Keratinocyte (primary cell): ENCODE results near the gene NT5DC2. TPM values are rescaled to one million over a fixed set of nuclear protein-coding genes. Genes with fewer than 3 reads are reported as not detected.

ENCODE experiments used
- DNase-seq: peaks from one replicate; pipeline ENCODE4 v3.0.0-alpha.2; 2011; ENCODE audit warnings: low read depth, missing footprints, low spot score
- FAIRE-seq: peaks from 2 replicates; lab custom pipeline; 2011; peaks lifted over from hg19 to GRCh38; lab: Jason Lieb, UNC
- H2AFZ ChIP-seq: 2 replicates; pipeline ENCODE4 v1.6.0; 2012; ENCODE audit warnings: low read length, control low read depth, inconsistent platforms; ENCODE audit not compliant: control insufficient read depth
- H3K27ac ChIP-seq: 2 replicates; pipeline ENCODE4 v1.5.1; 2011; ENCODE audit warnings: low read length; ENCODE audit not compliant: control insufficient read depth, insufficient read depth
- H3K27me3 ChIP-seq: 3 replicates; pipeline ENCODE4 v1.6.0; 2011; ENCODE audit warnings: low read length; ENCODE audit not compliant: control insufficient read depth, insufficient read depth; ENCODE audit errors: extremely low read depth
- H3K36me3 ChIP-seq, 2 experiments: 2 replicates in 1 of 2; 3 replicates in 1 of 2; pipeline ENCODE4 v1.5.1; 2011; ENCODE audit warnings: low read length in 2 of 2, mild to moderate bottlenecking in 1 of 2; ENCODE audit not compliant: control insufficient read depth in 2 of 2, insufficient read depth in 2 of 2; ENCODE audit errors: extremely low read depth in 1 of 2
- H3K4me1 ChIP-seq: 3 replicates; pipeline ENCODE4 v1.5.1; 2011; ENCODE audit warnings: low read length; ENCODE audit not compliant: control insufficient read depth, insufficient read depth; ENCODE audit errors: extremely low read depth
- H3K4me2 ChIP-seq: 3 replicates; pipeline ENCODE4 v1.6.0; 2011; ENCODE audit warnings: low read depth, low read length; ENCODE audit not compliant: control insufficient read depth, insufficient read depth; ENCODE audit errors: extremely low read depth
- H3K4me3 ChIP-seq, 3 experiments: fragments of 200-600 bp in 1 of 3; sonication (generic) in 1 of 3; 2 replicates in 2 of 3; 3 replicates in 1 of 3; pipeline ENCODE4 v1.5.1; 2011 to 2016; ENCODE audit warnings: low read length in 3 of 3, mild to moderate bottlenecking in 3 of 3, control low read depth in 2 of 3, inconsistent platforms in 1 of 3, low read depth in 1 of 3, mixed read lengths in 1 of 3, mixed run types in 1 of 3, moderate library complexity in 1 of 3; ENCODE audit not compliant: control insufficient read depth in 2 of 3, insufficient read depth in 2 of 3; ENCODE audit errors: extremely low read depth in 1 of 3
- H3K79me2 ChIP-seq: 2 replicates; pipeline ENCODE4 v1.6.0; 2012; ENCODE audit warnings: low read length; ENCODE audit not compliant: control insufficient read depth, insufficient read depth
- H3K9ac ChIP-seq: 3 replicates; pipeline ENCODE4 v1.6.0; 2011; ENCODE audit warnings: low read length; ENCODE audit not compliant: control insufficient read depth, insufficient read depth; ENCODE audit errors: extremely low read depth
- H3K9me1 ChIP-seq: 3 replicates; pipeline ENCODE4 v1.6.0; 2011; ENCODE audit warnings: low read length; ENCODE audit not compliant: control insufficient read depth, insufficient read depth; ENCODE audit errors: extremely low read depth
- H3K9me3 ChIP-seq: 2 replicates; pipeline ENCODE4 v1.5.1; 2012; ENCODE audit warnings: low read depth, low read length; ENCODE audit not compliant: control insufficient read depth
- H4K20me1 ChIP-seq: 3 replicates; pipeline ENCODE4 v1.6.0; 2011; ENCODE audit warnings: low read length; ENCODE audit not compliant: control insufficient read depth, insufficient read depth; ENCODE audit errors: extremely low read depth
- CTCF ChIP-seq, 3 experiments: IDR thresholded peaks in 1 of 3; conservative IDR thresholded peaks in 1 of 3; optimal IDR thresholded peaks in 1 of 3; 2 replicates in 2 of 3; 3 replicates in 1 of 3; pipeline versions ENCODE3 to v1.5.1; 2011; ENCODE audit warnings: low read length in 3 of 3, mild to moderate bottlenecking in 3 of 3, moderate library complexity in 2 of 3, control low read depth in 1 of 3, inconsistent platforms in 1 of 3; ENCODE audit not compliant: insufficient read depth in 2 of 3; ENCODE audit errors: extremely low read depth in 1 of 3
- EZH2 ChIP-seq: IDR thresholded peaks from one replicate; pipeline ENCODE4 v1.6.1; 2012; ENCODE audit warnings: inconsistent platforms, mild to moderate bottlenecking, low read length, moderate library complexity
- dilution Hi-C: fragments of 300-500 bp; cut with MboI; formaldehyde crosslinking; loops from one replicate; pipeline ENCODE4 v1.7.0; 2020; ENCODE audit warnings: low sequenced_read_pairs; ENCODE audit not compliant: extremely low pct_ligation_motif_present
- polyA plus RNA-seq, 5 experiments: library from polyadenylated mRNA; depleted of rRNA in 3 of 5; stranded (reverse) in 3 of 5; stranded (forward) in 1 of 5; unstranded in 1 of 5; fragments of >200 nt; gene quantifications; 1 replicate in 1 of 5; 2 replicates in 3 of 5; 3 replicates in 1 of 5; pipeline versions ENCODE4 v1.2.1 to v1.2.3, GENCODE V29; 2011 to 2012; ENCODE audit warnings: missing spikeins in 2 of 5, low read depth in 1 of 5, low replicate concordance in 1 of 5

The NT5DC2 gene
- polyA plus RNA-seq, 1 donor (not counting 4 experiments of a cell fraction or from before 2014, with no cell fraction given): 54.7 TPM

DNA sequence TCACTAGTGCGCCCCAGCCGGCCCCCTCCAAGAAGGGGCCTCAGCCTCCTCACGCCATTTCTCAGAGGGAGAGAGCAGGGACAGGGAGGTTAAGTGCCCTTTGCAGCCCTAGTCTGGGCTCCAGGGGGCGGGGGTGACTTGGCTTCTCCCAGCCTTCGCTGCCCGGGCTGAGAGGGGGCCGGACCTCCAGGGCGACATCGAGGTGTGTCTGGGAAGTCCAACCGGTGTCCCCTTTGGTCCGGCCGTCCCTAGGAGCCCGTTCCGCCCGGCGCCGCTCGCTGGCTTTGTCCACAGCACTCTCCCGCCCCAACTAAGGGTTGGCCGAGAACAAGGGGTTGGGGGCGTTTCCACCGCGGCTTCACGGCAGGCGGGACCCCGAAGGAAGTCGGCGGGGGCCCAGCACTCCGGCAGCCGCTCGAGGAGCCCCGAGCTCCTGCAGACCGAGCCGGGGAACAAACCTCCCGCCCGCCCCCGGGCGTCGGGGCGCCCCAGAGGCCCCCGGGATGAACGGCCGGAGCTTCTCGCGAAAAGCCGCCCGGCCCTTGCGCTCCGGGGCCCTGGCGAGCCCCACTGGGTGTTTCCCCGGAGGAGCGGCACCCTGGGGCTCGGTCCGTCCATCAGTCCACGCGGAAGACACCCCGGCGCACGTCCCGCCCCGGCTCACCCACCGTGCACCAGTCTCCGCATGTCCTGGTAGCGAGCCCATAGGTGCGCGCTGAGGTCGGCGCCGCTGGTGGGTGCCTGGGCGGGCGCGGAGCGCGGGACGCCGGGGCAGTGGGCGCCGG is 627 bp downstream of the NT5DC2 start:
- peak overlapping the region; percentile 58 to 65 (median 63) for H3K4me3 ChIP-seq
- H3K4me1 ChIP-seq: peaks cover 34% of the 10 kb centered on the region
- H4K20me1 ChIP-seq: peaks cover 3% of the 10 kb centered on the region
- peaks cover 2% of the 10 kb centered on the region for H3K9me1 ChIP-seq
- dilution Hi-C loops: no loop called here
- H3K36me3 ChIP-seq: peaks cover 2 to 10% of the 10 kb centered on the region in 2 experiments
- FAIRE-seq (no peak), DNase-seq (no peak)
- no peaks in the 10 kb centered on the region for H3K9me3 ChIP-seq
- peaks cover 26% of the 10 kb centered on the region for H3K79me2 ChIP-seq
- TF ChIP-seq CTCF (optimal IDR thresholded peaks at IDR 0.05 in 1 of 3, IDR thresholded peaks at IDR 0.05 in 1 of 3, conservative IDR thresholded peaks at IDR 0.05 in 1 of 3; ENCODE audit: extremely low read depth in 1 of 3, insufficient read depth in 2 of 3, low read length in 3 of 3) (no peak), EZH2 (no peak)
- H3K27ac ChIP-seq: no peak overlapping the region
- no peak overlapping the region for H2AFZ ChIP-seq
- no peaks in the 10 kb centered on the region for H3K27me3 ChIP-seq
- peak overlapping the region; percentile 80 for H3K4me2 ChIP-seq
- H3K9ac ChIP-seq: peak overlapping the region; percentile 65

DNA sequence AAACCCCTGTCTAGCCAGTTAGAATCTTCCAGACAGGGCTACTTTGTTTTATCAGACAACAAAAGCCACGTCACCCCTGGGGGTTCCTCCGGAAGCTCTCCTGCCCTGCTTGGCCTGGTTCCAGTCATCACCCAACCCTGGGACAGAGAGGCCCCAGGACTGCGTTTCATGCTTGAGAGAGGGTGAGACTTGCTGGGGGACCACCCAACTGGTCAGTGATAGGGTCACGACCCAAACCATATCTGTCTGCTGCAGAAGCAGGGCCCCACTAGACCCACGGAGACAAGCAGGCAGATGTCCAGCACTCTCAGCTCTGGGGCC is 1.2 kb downstream of the NT5DC2 start:
- dilution Hi-C loops: no loop called here
- H3K4me3 ChIP-seq: peak overlapping the region; percentile 58 to 65 (median 63)
- TF ChIP-seq CTCF (optimal IDR thresholded peaks at IDR 0.05 in 1 of 3, IDR thresholded peaks at IDR 0.05 in 1 of 3, conservative IDR thresholded peaks at IDR 0.05 in 1 of 3; ENCODE audit: extremely low read depth in 1 of 3, insufficient read depth in 2 of 3, low read length in 3 of 3) (no peak), EZH2 (no peak)
- H3K27ac ChIP-seq: no peak overlapping the region
- FAIRE-seq (no peak), DNase-seq (no peak)
- H2AFZ ChIP-seq: no peak overlapping the region
- H3K9me1 ChIP-seq: no peaks in the 10 kb centered on the region
- peaks cover 5 to 15% of the 10 kb centered on the region in 2 experiments for H3K36me3 ChIP-seq
- no peaks in the 10 kb centered on the region for H3K27me3 ChIP-seq
- peaks cover 20% of the 10 kb centered on the region for H3K79me2 ChIP-seq
- H3K4me1 ChIP-seq: peaks cover 29% of the 10 kb centered on the region
- peak overlapping the region; percentile 65 for H3K9ac ChIP-seq
- no peaks in the 10 kb centered on the region for H3K9me3 ChIP-seq
- no peaks in the 10 kb centered on the region for H4K20me1 ChIP-seq
- H3K4me2 ChIP-seq: peak overlapping the region; percentile 80
